GM10248 (cell line): ENCODE data around the gene A1BG.

Experiments
- CTCF ChIA-PET: fragments of 300-600 bp; sonication (Branson Sonifier 250); formaldehyde crosslinking; extraction: SDS; loops from one replicate; lab custom pipeline; 2021; ENCODE audit warnings: antibody characterized with exemption; lab: Yijun Ruan, JAX
- POLR2A ChIA-PET: fragments of 350-650 bp; sonication (Branson Sonifier 250); formaldehyde crosslinking; extraction: SDS; loops from one replicate; lab custom pipeline; 2020; ENCODE audit warnings: antibody characterized with exemption; lab: Yijun Ruan, JAX
- DNase-seq: peaks from one replicate; pipeline ENCODE4 v3.0.0; 2012; ENCODE audit errors: extremely low spot score
- CTCF ChIP-seq: IDR thresholded peaks from 2 replicates; pipeline ENCODE4 v1.5.1; 2012; ENCODE audit warnings: mild to moderate bottlenecking, low read depth; ENCODE audit errors: extremely low read depth, missing control alignments, control extremely low read depth

The A1BG gene

GRCh38 chr19:58328999-58329398 lies 24.3 kb downstream of the A1BG start:
- CTCF ChIA-PET = interaction anchor here (1.1 to 2.7 kb wide), 5 partner anchors 19 to 191 kb away, joined by 4 to 10 read pairs (median 5); partner anchors contain the start of genes ZBTB45 and ZNF497
- TF ChIP-seq CTCF = peak; percentile 42
- no peak for DNase-seq
- POLR2A ChIA-PET = no interaction called here

GRCh38 chr19:58326914-58327726 lies 26.2 kb downstream of the A1BG start, which contains the start of gene ZSCAN22:
Gene ZSCAN22 (plus strand): TSS chr19:58326994. CDS start chr19:58334803, 7,809 bp downstream.
- POLR2A ChIA-PET = interaction anchor here (0.6 to 1.3 kb wide), 5 partner anchors 9 to 600 kb away, joined by 4 to 8 read pairs (median 5); partner anchors contain the start of gene ZNF671
- peak; percentile 96 for DNase-seq
- TF ChIP-seq CTCF = no peak
- CTCF ChIA-PET = interaction anchor here (1.1 to 2.6 kb wide), 4 partner anchors 10 to 193 kb away, joined by 4 to 7 read pairs (median 4); partner anchors contain the start of genes ZBTB45 and ZNF497

- POLR2A ChIA-PET = interaction anchor here (0.6 to 1.3 kb wide), 6 partner anchors 8 to 599 kb away, joined by 3 to 8 read pairs (median 4); partner anchors contain the start of gene ZNF671
- TF ChIP-seq CTCF = no peak
- no peak for DNase-seq
- CTCF ChIA-PET = interaction anchor here (0.9 to 2.6 kb wide), 5 partner anchors 9 to 193 kb away, joined by 4 to 7 read pairs (median 5); partner anchors contain the start of genes ZBTB45 and ZNF497
Measured at GRCh38 chr19:58326501-58326913, 26.8 kb downstream of the A1BG start.

- TF ChIP-seq CTCF = no peak
- ChIA-PET CTCF (interaction anchor here (0.9 to 2.6 kb wide), 3 partner anchors 19 to 195 kb away, joined by 5 to 7 read pairs (median 5); partner anchors contain the start of genes ZBTB45 and ZNF497), POLR2A (interaction anchor here (0.6 kb wide), 1 partner anchor 8 kb away, joined by 3 read pairs; no protein-coding TSS in a partner anchor)
- no peak for DNase-seq
Measured at GRCh38 chr19:58325311-58326022, 27.8 kb downstream of the A1BG start.

- TF ChIP-seq CTCF = no peak
- DNase-seq = no peak
- ChIA-PET CTCF (interaction anchor here (1.0 kb wide), 1 partner anchor 10 kb away, joined by 4 read pairs; no protein-coding TSS in a partner anchor), POLR2A (interaction anchor here (0.9 kb wide), 1 partner anchor 7 kb away, joined by 4 read pairs; the partner anchor contains the start of gene ZSCAN22)
Measured at GRCh38 chr19:58319241-58319640, 34.1 kb downstream of the A1BG start.
